HepG2 (cell line): ENCODE data around the gene TLL2. TPM values are rescaled to one million over a fixed set of nuclear protein-coding genes. Genes with fewer than 3 reads are reported as not detected.

ENCODE experiments used
- CHD2 ChIP-seq: IDR thresholded peaks from 2 replicates; pipeline ENCODE4 v1.6.1; 2011; ENCODE audit warnings: low read depth, low read length, improper control_type of control experiment
- HNRNPH1 ChIP-seq: fragments of 200-400 bp; formaldehyde crosslinking; optimal IDR thresholded peaks from 2 replicates; pipeline ENCODE3; 2017; ENCODE audit warnings: mild to moderate bottlenecking, low read depth, low read length
- XRCC5 ChIP-seq: fragments of 200-400 bp; formaldehyde crosslinking; optimal IDR thresholded peaks from 2 replicates; pipeline ENCODE3; 2017; ENCODE audit warnings: mild to moderate bottlenecking, low read length
- ZBTB3 ChIP-seq: sonication (generic); formaldehyde crosslinking; IDR thresholded peaks from 2 replicates; pipeline ENCODE4 v1.4.0; 2020; ENCODE audit warnings: low read depth, mild to moderate bottlenecking, moderate library complexity, missing genetic modification reagents, borderline replicate concordance
- ZNF3 ChIP-seq: IDR thresholded peaks from 2 replicates; pipeline ENCODE4 v1.7.0; 2017; ENCODE audit warnings: inconsistent platforms
- ZNF709 ChIP-seq: sonication (generic); formaldehyde crosslinking; IDR thresholded peaks from 2 replicates; pipeline ENCODE4 v1.5.0; 2020; ENCODE audit warnings: mild to moderate bottlenecking, missing genetic modification reagents
- polyA plus RNA-seq, 8 experiments: library from polyadenylated mRNA; depleted of rRNA in 3 of 8; stranded (reverse) in 7 of 8; unstranded in 1 of 8; fragments of >200 nt; fragmentation: Illumina TruSeq in 4 of 8; extraction: Trizol in 4 of 8; gene quantifications; 2 replicates each; pipeline versions ENCODE4 v1.2.1 to v1.2.3, GENCODE V29; 2011 to 2016; ENCODE audit warnings: low read depth in 4 of 8, missing spikeins in 1 of 8, mixed read lengths in 1 of 8; ENCODE audit not compliant: insufficient read depth in 1 of 8
- total RNA-seq, 5 experiments: library from RNA; depleted of rRNA; stranded (reverse); fragments of >200 nt; fragmentation: Illumina TruSeq; extraction: Trizol; gene quantifications; 2 replicates each; pipeline ENCODE4 v1.2.3, GENCODE V29; 2016; ENCODE audit warnings: low read depth in 1 of 5
- TF ChIP-seq, protein P1 (sequence below): fragments of 450-650 bp; IDR thresholded peaks from 2 replicates; pipeline ENCODE4 v1.6.1; 2017; ENCODE audit warnings: mild to moderate bottlenecking
- TF ChIP-seq, protein P2 (sequence below): sonication (generic); formaldehyde crosslinking; IDR thresholded peaks from 2 replicates; pipeline ENCODE4 v1.8.0; 2022; ENCODE audit warnings: missing genetic modification reagents, mild to moderate bottlenecking, borderline replicate concordance
- TF ChIP-seq, protein P3 (sequence below): sonication (generic); formaldehyde crosslinking; IDR thresholded peaks from 2 replicates; pipeline ENCODE4 v1.5.0; 2020; ENCODE audit warnings: mild to moderate bottlenecking, missing genetic modification reagents, borderline replicate concordance
- TF ChIP-seq, protein P4 (sequence below): sonication (generic); formaldehyde crosslinking; IDR thresholded peaks from 2 replicates; pipeline ENCODE4 v1.4.0; 2020; ENCODE audit warnings: missing genetic modification reagents, mild to moderate bottlenecking, borderline replicate concordance
- TF ChIP-seq, protein P5 (sequence below): sonication (generic); formaldehyde crosslinking; IDR thresholded peaks from 2 replicates; pipeline ENCODE4 v1.4.0; 2020; ENCODE audit warnings: missing genetic modification reagents

The TLL2 gene
- total and polyA plus RNA-seq, 2 of the 13 experiments (the other 11 are each of a cell fraction or from before 2014, with no cell fraction given), result 0.09 TPM; not detected in 1

- TF ChIP-seq, protein P1, sequence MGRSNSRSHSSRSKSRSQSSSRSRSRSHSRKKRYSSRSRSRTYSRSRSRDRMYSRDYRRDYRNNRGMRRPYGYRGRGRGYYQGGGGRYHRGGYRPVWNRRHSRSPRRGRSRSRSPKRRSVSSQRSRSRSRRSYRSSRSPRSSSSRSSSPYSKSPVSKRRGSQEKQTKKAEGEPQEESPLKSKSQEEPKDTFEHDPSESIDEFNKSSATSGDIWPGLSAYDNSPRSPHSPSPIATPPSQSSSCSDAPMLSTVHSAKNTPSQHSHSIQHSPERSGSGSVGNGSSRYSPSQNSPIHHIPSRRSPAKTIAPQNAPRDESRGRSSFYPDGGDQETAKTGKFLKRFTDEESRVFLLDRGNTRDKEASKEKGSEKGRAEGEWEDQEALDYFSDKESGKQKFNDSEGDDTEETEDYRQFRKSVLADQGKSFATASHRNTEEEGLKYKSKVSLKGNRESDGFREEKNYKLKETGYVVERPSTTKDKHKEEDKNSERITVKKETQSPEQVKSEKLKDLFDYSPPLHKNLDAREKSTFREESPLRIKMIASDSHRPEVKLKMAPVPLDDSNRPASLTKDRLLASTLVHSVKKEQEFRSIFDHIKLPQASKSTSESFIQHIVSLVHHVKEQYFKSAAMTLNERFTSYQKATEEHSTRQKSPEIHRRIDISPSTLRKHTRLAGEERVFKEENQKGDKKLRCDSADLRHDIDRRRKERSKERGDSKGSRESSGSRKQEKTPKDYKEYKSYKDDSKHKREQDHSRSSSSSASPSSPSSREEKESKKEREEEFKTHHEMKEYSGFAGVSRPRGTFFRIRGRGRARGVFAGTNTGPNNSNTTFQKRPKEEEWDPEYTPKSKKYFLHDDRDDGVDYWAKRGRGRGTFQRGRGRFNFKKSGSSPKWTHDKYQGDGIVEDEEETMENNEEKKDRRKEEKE, result no peak
- TF ChIP-seq ZNF709 (CRISPR knock-in tag), result no peak
- no peak for TF ChIP-seq HNRNPH1
- TF ChIP-seq XRCC5, result peak; percentile 88
- no peak for TF ChIP-seq ZBTB3 (CRISPR knock-in tag)
- TF ChIP-seq, protein P2, sequence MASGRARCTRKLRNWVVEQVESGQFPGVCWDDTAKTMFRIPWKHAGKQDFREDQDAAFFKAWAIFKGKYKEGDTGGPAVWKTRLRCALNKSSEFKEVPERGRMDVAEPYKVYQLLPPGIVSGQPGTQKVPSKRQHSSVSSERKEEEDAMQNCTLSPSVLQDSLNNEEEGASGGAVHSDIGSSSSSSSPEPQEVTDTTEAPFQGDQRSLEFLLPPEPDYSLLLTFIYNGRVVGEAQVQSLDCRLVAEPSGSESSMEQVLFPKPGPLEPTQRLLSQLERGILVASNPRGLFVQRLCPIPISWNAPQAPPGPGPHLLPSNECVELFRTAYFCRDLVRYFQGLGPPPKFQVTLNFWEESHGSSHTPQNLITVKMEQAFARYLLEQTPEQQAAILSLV (CRISPR knock-in tag), result peak; percentile 78; the same call in 1 of the 2 replicates
- TF ChIP-seq, protein P3, sequence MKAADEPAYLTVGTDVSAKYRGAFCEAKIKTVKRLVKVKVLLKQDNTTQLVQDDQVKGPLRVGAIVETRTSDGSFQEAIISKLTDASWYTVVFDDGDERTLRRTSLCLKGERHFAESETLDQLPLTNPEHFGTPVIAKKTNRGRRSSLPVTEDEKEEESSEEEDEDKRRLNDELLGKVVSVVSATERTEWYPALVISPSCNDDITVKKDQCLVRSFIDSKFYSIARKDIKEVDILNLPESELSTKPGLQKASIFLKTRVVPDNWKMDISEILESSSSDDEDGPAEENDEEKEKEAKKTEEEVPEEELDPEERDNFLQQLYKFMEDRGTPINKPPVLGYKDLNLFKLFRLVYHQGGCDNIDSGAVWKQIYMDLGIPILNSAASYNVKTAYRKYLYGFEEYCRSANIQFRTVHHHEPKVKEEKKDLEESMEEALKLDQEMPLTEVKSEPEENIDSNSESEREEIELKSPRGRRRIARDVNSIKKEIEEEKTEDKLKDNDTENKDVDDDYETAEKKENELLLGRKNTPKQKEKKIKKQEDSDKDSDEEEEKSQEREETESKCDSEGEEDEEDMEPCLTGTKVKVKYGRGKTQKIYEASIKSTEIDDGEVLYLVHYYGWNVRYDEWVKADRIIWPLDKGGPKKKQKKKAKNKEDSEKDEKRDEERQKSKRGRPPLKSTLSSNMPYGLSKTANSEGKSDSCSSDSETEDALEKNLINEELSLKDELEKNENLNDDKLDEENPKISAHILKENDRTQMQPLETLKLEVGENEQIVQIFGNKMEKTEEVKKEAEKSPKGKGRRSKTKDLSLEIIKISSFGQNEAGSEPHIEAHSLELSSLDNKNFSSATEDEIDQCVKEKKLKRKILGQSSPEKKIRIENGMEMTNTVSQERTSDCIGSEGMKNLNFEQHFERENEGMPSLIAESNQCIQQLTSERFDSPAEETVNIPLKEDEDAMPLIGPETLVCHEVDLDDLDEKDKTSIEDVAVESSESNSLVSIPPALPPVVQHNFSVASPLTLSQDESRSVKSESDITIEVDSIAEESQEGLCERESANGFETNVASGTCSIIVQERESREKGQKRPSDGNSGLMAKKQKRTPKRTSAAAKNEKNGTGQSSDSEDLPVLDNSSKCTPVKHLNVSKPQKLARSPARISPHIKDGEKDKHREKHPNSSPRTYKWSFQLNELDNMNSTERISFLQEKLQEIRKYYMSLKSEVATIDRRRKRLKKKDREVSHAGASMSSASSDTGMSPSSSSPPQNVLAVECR (CRISPR knock-in tag), result no peak; the same call in 1 of the 2 replicates
- TF ChIP-seq, protein P4, sequence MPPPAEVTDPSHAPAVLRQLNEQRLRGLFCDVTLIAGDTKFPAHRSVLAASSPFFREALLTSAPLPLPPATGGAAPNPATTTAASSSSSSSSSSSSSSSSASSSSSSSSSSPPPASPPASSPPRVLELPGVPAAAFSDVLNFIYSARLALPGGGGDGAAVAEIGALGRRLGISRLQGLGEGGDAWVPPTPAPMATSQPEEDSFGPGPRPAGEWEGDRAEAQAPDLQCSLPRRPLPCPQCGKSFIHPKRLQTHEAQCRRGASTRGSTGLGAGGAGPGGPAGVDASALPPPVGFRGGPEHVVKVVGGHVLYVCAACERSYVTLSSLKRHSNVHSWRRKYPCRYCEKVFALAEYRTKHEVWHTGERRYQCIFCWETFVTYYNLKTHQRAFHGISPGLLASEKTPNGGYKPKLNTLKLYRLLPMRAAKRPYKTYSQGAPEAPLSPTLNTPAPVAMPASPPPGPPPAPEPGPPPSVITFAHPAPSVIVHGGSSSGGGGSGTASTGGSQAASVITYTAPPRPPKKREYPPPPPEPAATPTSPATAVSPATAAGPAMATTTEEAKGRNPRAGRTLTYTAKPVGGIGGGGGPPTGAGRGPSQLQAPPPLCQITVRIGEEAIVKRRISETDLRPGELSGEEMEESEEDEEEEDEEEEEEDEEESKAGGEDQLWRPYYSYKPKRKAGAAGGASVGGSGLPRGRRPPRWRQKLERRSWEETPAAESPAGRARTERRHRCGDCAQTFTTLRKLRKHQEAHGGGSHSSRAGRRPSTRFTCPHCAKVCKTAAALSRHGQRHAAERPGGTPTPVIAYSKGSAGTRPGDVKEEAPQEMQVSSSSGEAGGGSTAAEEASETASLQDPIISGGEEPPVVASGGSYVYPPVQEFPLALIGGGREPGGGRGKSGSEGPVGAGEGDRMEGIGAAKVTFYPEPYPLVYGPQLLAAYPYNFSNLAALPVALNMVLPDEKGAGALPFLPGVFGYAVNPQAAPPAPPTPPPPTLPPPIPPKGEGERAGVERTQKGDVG (CRISPR knock-in tag), result no peak
- no peak for TF ChIP-seq ZNF3 (CRISPR knock-in tag)
- TF ChIP-seq, protein P5, sequence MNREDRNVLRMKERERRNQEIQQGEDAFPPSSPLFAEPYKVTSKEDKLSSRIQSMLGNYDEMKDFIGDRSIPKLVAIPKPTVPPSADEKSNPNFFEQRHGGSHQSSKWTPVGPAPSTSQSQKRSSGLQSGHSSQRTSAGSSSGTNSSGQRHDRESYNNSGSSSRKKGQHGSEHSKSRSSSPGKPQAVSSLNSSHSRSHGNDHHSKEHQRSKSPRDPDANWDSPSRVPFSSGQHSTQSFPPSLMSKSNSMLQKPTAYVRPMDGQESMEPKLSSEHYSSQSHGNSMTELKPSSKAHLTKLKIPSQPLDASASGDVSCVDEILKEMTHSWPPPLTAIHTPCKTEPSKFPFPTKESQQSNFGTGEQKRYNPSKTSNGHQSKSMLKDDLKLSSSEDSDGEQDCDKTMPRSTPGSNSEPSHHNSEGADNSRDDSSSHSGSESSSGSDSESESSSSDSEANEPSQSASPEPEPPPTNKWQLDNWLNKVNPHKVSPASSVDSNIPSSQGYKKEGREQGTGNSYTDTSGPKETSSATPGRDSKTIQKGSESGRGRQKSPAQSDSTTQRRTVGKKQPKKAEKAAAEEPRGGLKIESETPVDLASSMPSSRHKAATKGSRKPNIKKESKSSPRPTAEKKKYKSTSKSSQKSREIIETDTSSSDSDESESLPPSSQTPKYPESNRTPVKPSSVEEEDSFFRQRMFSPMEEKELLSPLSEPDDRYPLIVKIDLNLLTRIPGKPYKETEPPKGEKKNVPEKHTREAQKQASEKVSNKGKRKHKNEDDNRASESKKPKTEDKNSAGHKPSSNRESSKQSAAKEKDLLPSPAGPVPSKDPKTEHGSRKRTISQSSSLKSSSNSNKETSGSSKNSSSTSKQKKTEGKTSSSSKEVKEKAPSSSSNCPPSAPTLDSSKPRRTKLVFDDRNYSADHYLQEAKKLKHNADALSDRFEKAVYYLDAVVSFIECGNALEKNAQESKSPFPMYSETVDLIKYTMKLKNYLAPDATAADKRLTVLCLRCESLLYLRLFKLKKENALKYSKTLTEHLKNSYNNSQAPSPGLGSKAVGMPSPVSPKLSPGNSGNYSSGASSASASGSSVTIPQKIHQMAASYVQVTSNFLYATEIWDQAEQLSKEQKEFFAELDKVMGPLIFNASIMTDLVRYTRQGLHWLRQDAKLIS, result no peak
- TF ChIP-seq CHD2, result no peak
Observed at GRCh38 chr10:96374985-96375830, 138.5 kb downstream of the TLL2 start (continued).
